Smooth muscle cell (in vitro differentiated cells): ENCODE data around the gene ENDOV. TPM values are rescaled to one million over a fixed set of nuclear protein-coding genes. Genes with fewer than 3 reads are reported as not detected.

Experiments
- DNase-seq: peaks from one replicate; lab custom pipeline; 2025; ENCODE audit not compliant: unreplicated experiment; lab: John Stamatoyannopoulos, UW
- H2AFZ ChIP-seq: fragments of 200-600 bp; sonication (generic); 2 replicates; pipeline ENCODE4 v1.6.0; 2016; ENCODE audit warnings: antibody characterized with exemption, low read depth, mild to moderate bottlenecking
- H3F3A ChIP-seq: fragments of 200-600 bp; sonication (generic); 2 replicates; pipeline ENCODE4 v1.6.0; 2017; ENCODE audit warnings: antibody characterized with exemption, low read depth
- H3K27ac ChIP-seq: fragments of 200-600 bp; sonication (generic); 2 replicates; pipeline ENCODE4 v1.5.1; 2016; ENCODE audit warnings: low read depth, mild to moderate bottlenecking
- H3K27me3 ChIP-seq: fragments of 200-600 bp; sonication (generic); 2 replicates; pipeline ENCODE4 v1.6.1; 2016; ENCODE audit warnings: low read depth, mild to moderate bottlenecking
- H3K36me3 ChIP-seq: fragments of 200-600 bp; sonication (generic); 2 replicates; pipeline ENCODE4 v1.5.1; 2016; ENCODE audit warnings: low read depth
- H3K4me1 ChIP-seq: fragments of 200-600 bp; sonication (generic); 2 replicates; pipeline ENCODE4 v1.5.1; 2016; ENCODE audit warnings: low read depth
- H3K4me2 ChIP-seq: fragments of 200-600 bp; sonication (generic); 2 replicates; pipeline ENCODE4 v1.6.0; 2016; ENCODE audit warnings: mild to moderate bottlenecking
- H3K4me3 ChIP-seq: fragments of 200-600 bp; sonication (generic); 2 replicates; pipeline ENCODE4 v1.5.1; 2016; ENCODE audit warnings: mild to moderate bottlenecking
- H3K79me2 ChIP-seq: fragments of 200-600 bp; sonication (generic); 2 replicates; pipeline ENCODE4 v1.6.0; 2016; ENCODE audit warnings: low read depth, mild to moderate bottlenecking
- H3K9ac ChIP-seq: fragments of 200-600 bp; sonication (generic); 2 replicates; pipeline ENCODE4 v1.6.0; 2016; ENCODE audit warnings: low read depth
- H3K9me3 ChIP-seq: fragments of 200-600 bp; sonication (generic); replicated peaks from 2 replicates; pipeline ENCODE4 v1.5.1; 2016; ENCODE audit warnings: low read depth
- H4K20me1 ChIP-seq: fragments of 200-600 bp; sonication (generic); 2 replicates; pipeline ENCODE4 v1.6.0; 2016; ENCODE audit warnings: low read depth
- WGBS: methylation state at CpG from one replicate; pipeline ENCODE4 v1.1.7; 2016; ENCODE audit warnings: low lambda C conversion rate; 5-methylcytosine and 5-hydroxymethylcytosine counted together
- polyA plus RNA-seq: library from polyadenylated mRNA; unstranded; fragments of >200 nt; fragmentation: Nextera tagmentation; extraction: Ambion mirVana; gene quantifications from 2 replicates; pipeline ENCODE4 v1.2.1, GENCODE V29; 2016
- total RNA-seq: library from RNA; depleted of rRNA; stranded (reverse); fragments of >200 nt; gene quantifications from 2 replicates; pipeline ENCODE4 v1.2.3, GENCODE V29; 2014
- TF ChIP-seq, protein P1 (sequence below): fragments of 200-600 bp; sonication (generic); IDR thresholded peaks from 2 replicates; pipeline ENCODE4 v1.5.1; 2017; ENCODE audit warnings: borderline replicate concordance, mild to moderate bottlenecking, antibody characterized with exemption; ENCODE audit not compliant: insufficient read depth, poor library complexity, severe bottlenecking

The ENDOV gene
- total and polyA plus RNA-seq, 2 experiments from 2014 or later, result 31.6 to 59.7 TPM

GRCh38 chr17:80445007-80445725, 30.2 kb downstream of the ENDOV start:
- Histone ChIP-seq H3K4me3 (no peak overlapping the region), H4K20me1 (peaks cover 43% of the 10 kb centered on the region), H3K27me3 (peaks cover 11% of the 10 kb centered on the region), H3K4me1 (no peaks in the 10 kb centered on the region), H3K4me2 (no peak overlapping the region), H3K27ac (no peak overlapping the region), H3K36me3 (no peaks in the 10 kb centered on the region), H3F3A (no peaks in the 10 kb centered on the region), H3K9me3 (no peaks in the 10 kb centered on the region), H3K9ac (no peak overlapping the region), H2AFZ (no peak overlapping the region), H3K79me2 (no peaks in the 10 kb centered on the region)
- TF ChIP-seq, protein P1, sequence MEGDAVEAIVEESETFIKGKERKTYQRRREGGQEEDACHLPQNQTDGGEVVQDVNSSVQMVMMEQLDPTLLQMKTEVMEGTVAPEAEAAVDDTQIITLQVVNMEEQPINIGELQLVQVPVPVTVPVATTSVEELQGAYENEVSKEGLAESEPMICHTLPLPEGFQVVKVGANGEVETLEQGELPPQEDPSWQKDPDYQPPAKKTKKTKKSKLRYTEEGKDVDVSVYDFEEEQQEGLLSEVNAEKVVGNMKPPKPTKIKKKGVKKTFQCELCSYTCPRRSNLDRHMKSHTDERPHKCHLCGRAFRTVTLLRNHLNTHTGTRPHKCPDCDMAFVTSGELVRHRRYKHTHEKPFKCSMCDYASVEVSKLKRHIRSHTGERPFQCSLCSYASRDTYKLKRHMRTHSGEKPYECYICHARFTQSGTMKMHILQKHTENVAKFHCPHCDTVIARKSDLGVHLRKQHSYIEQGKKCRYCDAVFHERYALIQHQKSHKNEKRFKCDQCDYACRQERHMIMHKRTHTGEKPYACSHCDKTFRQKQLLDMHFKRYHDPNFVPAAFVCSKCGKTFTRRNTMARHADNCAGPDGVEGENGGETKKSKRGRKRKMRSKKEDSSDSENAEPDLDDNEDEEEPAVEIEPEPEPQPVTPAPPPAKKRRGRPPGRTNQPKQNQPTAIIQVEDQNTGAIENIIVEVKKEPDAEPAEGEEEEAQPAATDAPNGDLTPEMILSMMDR, result no peak
- 83% methylated on average over 20 of the region's 26 CpGs for WGBS
- no peak for DNase-seq

GRCh38 chr17:80445726-80446110, 30.8 kb downstream of the ENDOV start:
- H3K27me3 ChIP-seq, result peaks cover 11% of the 10 kb centered on the region
- peaks cover 37% of the 10 kb centered on the region for H4K20me1 ChIP-seq
- H2AFZ ChIP-seq, result no peak overlapping the region
- no peak overlapping the region for H3K4me2 ChIP-seq
- H3K9ac ChIP-seq, result no peak overlapping the region
- no peaks in the 10 kb centered on the region for H3K9me3 ChIP-seq
- no peak overlapping the region for H3K4me3 ChIP-seq
- H3K4me1 ChIP-seq, result no peaks in the 10 kb centered on the region
- H3K36me3 ChIP-seq, result no peaks in the 10 kb centered on the region
- TF ChIP-seq, protein P1, result no peak
- 90% methylated on average over 10 of the region's 10 CpGs for WGBS
- no peak for DNase-seq
- no peak overlapping the region for H3K27ac ChIP-seq
- no peaks in the 10 kb centered on the region for H3K79me2 ChIP-seq
- no peaks in the 10 kb centered on the region for H3F3A ChIP-seq

- Histone ChIP-seq H2AFZ (no peak overlapping the region), H3K79me2 (no peaks in the 10 kb centered on the region), H3K27ac (no peak overlapping the region), H3K4me3 (no peak overlapping the region), H3K9ac (no peak overlapping the region), H3K4me1 (no peaks in the 10 kb centered on the region), H3F3A (no peaks in the 10 kb centered on the region), H3K27me3 (peaks cover 11% of the 10 kb centered on the region), H3K9me3 (no peaks in the 10 kb centered on the region), H3K36me3 (no peaks in the 10 kb centered on the region), H4K20me1 (peaks cover 28% of the 10 kb centered on the region), H3K4me2 (no peak overlapping the region)
- TF ChIP-seq, protein P1, result no peak
- no peak for DNase-seq
- WGBS, result 61% methylated on average over 12 of the region's 12 CpGs
Observed at GRCh38 chr17:80446645-80447405, 31.9 kb downstream of the ENDOV start.
